Measurements from ENCODE around the gene RPL22.

Gene RPL22

GRCh38 chr1:6211731-6212130, 12.3 kb upstream of the RPL22 start:
- TF ChIP-seq CTCF (IDR thresholded peaks at IDR 0.05; ENCODE audit: borderline replicate concordance, insufficient read depth, low read depth, low read length) = no peak

GRCh38 chr1:6210591-6211355, 11.4 kb upstream of the RPL22 start:
- H3K4me3 ChIP-seq (ENCODE audit: low read depth, low read length) = no peak overlapping the region
- no peak for TF ChIP-seq CTCF (IDR thresholded peaks at IDR 0.05; ENCODE audit: borderline replicate concordance, insufficient read depth, low read depth, low read length)

More at GRCh38 chr1:6211731-6212130, 12.3 kb upstream of the RPL22 start:
- no peak overlapping the region for H3K4me3 ChIP-seq (ENCODE audit: low read depth, low read length)

GRCh38 chr1:6209661-6210580, 10.5 kb upstream of the RPL22 start:
- TF ChIP-seq CTCF (IDR thresholded peaks at IDR 0.05; ENCODE audit: borderline replicate concordance, insufficient read depth, low read depth, low read length) = peak; percentile 55; the same call in 1 of the 2 replicates
- H3K4me3 ChIP-seq (ENCODE audit: low read depth, low read length) = no peak overlapping the region

GRCh38 chr1:6208723-6209660, 9.6 kb upstream of the RPL22 start:
- H3K4me3 ChIP-seq (ENCODE audit: low read depth, low read length) = peak overlapping the region; percentile 10
- peak; percentile 69 for TF ChIP-seq CTCF (IDR thresholded peaks at IDR 0.05; ENCODE audit: borderline replicate concordance, insufficient read depth, low read depth, low read length)

- no peak overlapping the region for H3K4me3 ChIP-seq (ENCODE audit: low read depth, low read length)
- no peak for TF ChIP-seq CTCF (IDR thresholded peaks at IDR 0.05; ENCODE audit: borderline replicate concordance, insufficient read depth, low read depth, low read length)
These were observed 8.5 kb upstream of the RPL22 start for GRCh38 chr1:6207921-6208320.

- H3K4me3 ChIP-seq (ENCODE audit: low read depth, low read length) = peak overlapping the region; percentile 88
- no peak for TF ChIP-seq CTCF (IDR thresholded peaks at IDR 0.05; ENCODE audit: borderline replicate concordance, insufficient read depth, low read depth, low read length)
These were observed 7.9 kb upstream of the RPL22 start for GRCh38 chr1:6207075-6207885.

Measured in GM12875 (cell line).